Measurements from ENCODE around the gene MCM7. TPM values are rescaled to one million over a fixed set of nuclear protein-coding genes. Genes with fewer than 3 reads are reported as not detected.

MCM7 gene
- total RNA-seq, 1 donor from 2014 or later, result 426 TPM

DNA sequence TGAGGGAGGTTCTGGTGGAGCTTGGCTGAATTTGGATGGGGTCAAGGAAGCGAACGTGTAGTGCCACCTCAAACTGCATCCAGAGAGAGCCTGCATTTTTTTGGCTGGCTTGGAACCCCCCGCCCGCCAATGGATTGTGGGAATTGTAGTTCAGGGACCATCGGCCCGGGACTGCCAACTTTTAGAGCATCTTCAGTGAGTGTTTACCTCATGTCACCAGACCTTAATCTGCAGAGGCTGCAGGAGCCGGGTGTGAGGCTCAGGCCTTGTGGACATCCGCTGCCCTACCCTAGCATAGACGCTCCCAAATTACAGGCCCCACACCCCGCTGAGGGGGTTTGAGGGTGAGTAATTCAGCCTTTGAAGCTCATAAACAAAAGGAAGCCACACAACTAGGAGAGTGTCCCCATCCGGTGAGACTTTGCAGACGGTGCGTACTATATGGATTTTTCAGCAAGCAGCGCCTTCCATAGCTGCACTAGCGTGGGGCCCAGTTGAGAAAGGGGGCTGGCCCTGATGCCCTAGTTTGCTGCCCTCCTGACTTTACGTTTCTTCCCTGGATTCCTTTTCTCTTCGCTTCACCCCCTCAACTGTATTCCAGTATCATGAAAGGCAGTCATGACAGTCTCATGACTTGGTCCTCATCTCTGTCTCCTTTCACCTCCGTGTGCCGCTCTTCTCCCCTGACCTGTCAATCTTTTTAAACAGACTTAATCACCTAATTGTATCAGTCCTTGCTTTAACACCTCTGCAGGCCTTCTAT lies 19.0 kb upstream of the MCM7 start:
- peaks cover 39% of the 10 kb centered on the region for H3K4me1 Mint-ChIP-seq
- peak overlapping the region; percentile 100 for H3K27ac Mint-ChIP-seq (ENCODE audit: unreplicated experiment)
- no peaks in the 10 kb centered on the region for H3K27me3 Mint-ChIP-seq (ENCODE audit: low read depth)
- DNase-seq (ENCODE audit: low read depth, low spot score), result peak; percentile 59
- peak overlapping the region; percentile 96 for H3K4me3 Mint-ChIP-seq
- TF ChIP-seq, protein P1, sequence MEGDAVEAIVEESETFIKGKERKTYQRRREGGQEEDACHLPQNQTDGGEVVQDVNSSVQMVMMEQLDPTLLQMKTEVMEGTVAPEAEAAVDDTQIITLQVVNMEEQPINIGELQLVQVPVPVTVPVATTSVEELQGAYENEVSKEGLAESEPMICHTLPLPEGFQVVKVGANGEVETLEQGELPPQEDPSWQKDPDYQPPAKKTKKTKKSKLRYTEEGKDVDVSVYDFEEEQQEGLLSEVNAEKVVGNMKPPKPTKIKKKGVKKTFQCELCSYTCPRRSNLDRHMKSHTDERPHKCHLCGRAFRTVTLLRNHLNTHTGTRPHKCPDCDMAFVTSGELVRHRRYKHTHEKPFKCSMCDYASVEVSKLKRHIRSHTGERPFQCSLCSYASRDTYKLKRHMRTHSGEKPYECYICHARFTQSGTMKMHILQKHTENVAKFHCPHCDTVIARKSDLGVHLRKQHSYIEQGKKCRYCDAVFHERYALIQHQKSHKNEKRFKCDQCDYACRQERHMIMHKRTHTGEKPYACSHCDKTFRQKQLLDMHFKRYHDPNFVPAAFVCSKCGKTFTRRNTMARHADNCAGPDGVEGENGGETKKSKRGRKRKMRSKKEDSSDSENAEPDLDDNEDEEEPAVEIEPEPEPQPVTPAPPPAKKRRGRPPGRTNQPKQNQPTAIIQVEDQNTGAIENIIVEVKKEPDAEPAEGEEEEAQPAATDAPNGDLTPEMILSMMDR (conservative IDR thresholded peaks at IDR 0.05), result no peak
- H3K9me3 Mint-ChIP-seq, result no peaks in the 10 kb centered on the region
- H3K36me3 Mint-ChIP-seq (ENCODE audit: low read depth), result peaks cover 2% of the 10 kb centered on the region

DNA sequence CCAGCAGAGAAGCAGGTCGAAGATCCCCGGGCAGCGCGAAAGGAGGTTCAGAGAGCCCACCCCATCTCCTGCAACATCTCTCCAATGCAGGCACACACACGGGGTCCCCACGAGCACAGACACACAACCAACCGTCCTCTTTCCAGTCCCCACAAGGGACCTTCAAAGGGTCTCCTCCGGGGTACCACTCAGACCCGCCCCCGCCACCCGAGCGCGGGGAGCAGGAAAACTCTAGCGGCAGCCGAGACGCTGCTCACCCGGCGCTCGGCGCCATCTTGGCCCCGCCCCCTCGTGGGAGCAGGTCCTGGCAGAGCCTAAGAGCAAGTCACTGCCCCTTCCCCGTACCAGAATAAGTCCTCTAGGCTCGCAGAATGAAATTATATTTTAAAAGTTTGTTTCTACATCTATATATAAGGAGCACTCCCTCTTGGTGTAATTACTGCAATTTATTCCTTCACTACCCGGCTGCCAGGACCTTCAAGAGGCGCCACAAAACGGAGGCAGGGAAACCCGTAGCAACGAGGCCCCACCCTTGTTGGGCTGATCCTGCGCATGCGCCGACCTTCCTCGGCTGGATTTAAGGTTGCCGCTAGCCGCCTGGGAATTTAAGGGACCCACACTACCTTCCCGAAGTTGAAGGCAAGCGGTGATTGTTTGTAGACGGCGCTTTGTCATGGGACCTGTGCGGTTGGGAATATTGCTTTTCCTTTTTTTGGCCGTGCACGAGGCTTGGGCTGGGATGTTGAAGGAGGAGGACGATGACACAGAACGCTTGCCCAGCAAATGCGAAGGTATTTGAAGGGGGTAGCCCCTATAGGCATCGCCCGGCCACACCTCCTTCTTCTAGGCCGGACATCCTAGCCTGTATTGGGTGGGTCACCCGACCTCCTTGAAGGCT lies 18.1 kb upstream of the MCM7 start, which contains the start of the genes CNPY4 and TAF6:
Gene CNPY4, plus strand, starts transcription at position 563 of the 898 bp plus-strand sequence. Its CDS starts 111 bp downstream, at position 674.
Gene TAF6, minus strand, starts transcription at position 287 of the 898 bp plus-strand sequence. CDS start 5,149 bp downstream, outside the sequence.
- Mint-ChIP-seq H3K4me3 (peak within 1 kb of the TSS; percentile 96), H3K27me3 (ENCODE audit: low read depth) (no peaks in the 10 kb centered on the region), H3K9me3 (no peaks in the 10 kb centered on the region), H3K4me1 (peaks cover 34% of the 10 kb centered on the region), H3K27ac (ENCODE audit: unreplicated experiment) (peak within 1 kb of the TSS; percentile 100), H3K36me3 (ENCODE audit: low read depth) (peaks cover 2% of the 10 kb centered on the region)
- DNase-seq (ENCODE audit: low read depth, low spot score), result peak; percentile 93
- TF ChIP-seq, protein P1 (conservative IDR thresholded peaks at IDR 0.05), result peak; percentile 31

DNA sequence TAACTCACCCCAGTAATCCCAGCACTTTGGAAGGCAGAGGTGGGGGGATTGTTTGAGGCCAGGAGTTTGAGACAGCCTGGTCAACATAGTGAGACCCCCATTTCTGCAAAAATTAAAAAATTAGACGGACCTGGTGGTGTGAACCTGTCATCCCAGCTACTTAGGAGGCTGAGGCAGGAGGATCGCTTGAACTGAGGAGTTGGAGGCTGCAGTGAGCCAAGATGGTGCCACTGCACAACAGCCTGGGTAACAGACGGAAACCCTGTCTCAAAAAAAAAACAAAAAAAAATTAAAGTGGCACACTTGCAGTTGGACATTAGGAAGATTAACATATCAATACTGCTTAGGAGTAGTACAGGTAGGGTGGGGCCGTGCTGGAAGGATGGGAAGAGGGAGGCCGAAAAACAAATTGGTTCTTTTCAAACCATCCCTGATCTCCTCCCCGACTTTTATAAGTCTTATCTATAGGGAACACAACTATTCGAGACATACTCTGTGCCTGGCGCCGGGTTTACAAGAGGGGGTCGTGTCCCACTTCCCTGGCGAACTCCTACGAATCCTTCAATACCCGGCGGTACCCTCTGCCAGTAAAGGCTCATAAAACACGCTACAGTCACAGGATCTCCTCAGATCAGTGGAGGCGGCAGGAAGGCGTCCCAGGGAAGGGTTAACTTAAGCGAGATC lies 17.3 kb upstream of the MCM7 start:
- peaks cover 34% of the 10 kb centered on the region for H3K4me1 Mint-ChIP-seq
- no peak for DNase-seq (ENCODE audit: low read depth, low spot score)
- H3K27me3 Mint-ChIP-seq (ENCODE audit: low read depth), result no peaks in the 10 kb centered on the region
- H3K9me3 Mint-ChIP-seq, result no peaks in the 10 kb centered on the region
- H3K27ac Mint-ChIP-seq (ENCODE audit: unreplicated experiment), result peak overlapping the region; percentile 100
- peaks cover 2% of the 10 kb centered on the region for H3K36me3 Mint-ChIP-seq (ENCODE audit: low read depth)
- TF ChIP-seq, protein P1 (conservative IDR thresholded peaks at IDR 0.05), result no peak
- H3K4me3 Mint-ChIP-seq, result peak overlapping the region; percentile 96

DNA sequence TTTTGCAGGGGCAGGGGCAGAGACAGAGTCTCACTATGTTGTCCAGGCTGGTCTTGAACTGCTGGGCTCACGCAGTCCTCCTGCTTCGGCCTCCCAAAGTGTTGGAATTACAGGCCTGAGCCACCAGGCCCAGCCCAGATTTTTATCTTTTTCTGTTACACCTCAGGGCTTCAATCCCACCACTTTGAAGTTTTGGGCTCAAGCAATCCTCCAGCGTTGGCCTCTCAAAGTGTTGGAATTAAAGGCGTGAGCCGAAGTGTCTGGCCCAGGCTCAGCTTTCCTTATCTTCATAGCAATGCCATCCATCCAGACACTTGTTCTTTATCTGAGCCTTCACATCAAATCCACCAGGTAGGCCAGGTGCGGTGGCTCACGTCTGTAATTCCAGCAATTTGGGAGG lies 13.8 kb upstream of the MCM7 start:
- peaks cover 17% of the 10 kb centered on the region for H3K4me1 Mint-ChIP-seq
- no peak overlapping the region for H3K27ac Mint-ChIP-seq (ENCODE audit: unreplicated experiment)
- H3K27me3 Mint-ChIP-seq (ENCODE audit: low read depth), result no peaks in the 10 kb centered on the region
- no peak for DNase-seq (ENCODE audit: low read depth, low spot score)
- H3K9me3 Mint-ChIP-seq, result no peaks in the 10 kb centered on the region
- TF ChIP-seq, protein P1 (conservative IDR thresholded peaks at IDR 0.05), result no peak
- no peak overlapping the region for H3K4me3 Mint-ChIP-seq
- H3K36me3 Mint-ChIP-seq (ENCODE audit: low read depth), result peaks cover 5% of the 10 kb centered on the region

DNA sequence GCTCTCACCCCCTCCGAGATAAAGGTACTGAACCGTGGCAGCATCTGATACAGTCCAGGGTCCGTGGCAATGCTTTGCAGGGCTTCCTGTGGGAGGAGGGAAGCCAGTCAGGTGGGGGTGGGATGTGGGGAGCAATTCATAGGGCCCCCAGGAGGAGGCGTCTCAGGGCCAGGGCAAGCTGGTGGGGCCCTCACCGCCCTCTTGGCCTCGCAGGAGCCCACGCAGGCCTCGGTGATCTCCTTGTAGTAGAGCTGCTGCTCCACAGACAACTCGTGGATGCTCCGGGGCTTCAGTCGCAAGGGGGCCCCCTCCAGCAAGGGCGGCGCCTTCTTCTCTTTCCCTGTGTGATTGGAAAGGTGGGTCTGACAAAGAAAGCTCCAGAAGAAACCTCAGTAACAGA lies 10.7 kb upstream of the MCM7 start:
- TF ChIP-seq, protein P1 (conservative IDR thresholded peaks at IDR 0.05), result no peak
- peaks cover 8% of the 10 kb centered on the region for H3K36me3 Mint-ChIP-seq (ENCODE audit: low read depth)
- H3K9me3 Mint-ChIP-seq, result no peaks in the 10 kb centered on the region
- no peak for DNase-seq (ENCODE audit: low read depth, low spot score)
- H3K4me1 Mint-ChIP-seq, result no peaks in the 10 kb centered on the region
- no peaks in the 10 kb centered on the region for H3K27me3 Mint-ChIP-seq (ENCODE audit: low read depth)
- no peak overlapping the region for H3K27ac Mint-ChIP-seq (ENCODE audit: unreplicated experiment)
- peak overlapping the region; percentile 44 for H3K4me3 Mint-ChIP-seq

All from neural crest cell (in vitro differentiated cells).